GM19397 (cell line): Measurements from ENCODE around the gene NCAM1.

Experiments
- ATAC-seq: cut with Tn5 transposase; IDR thresholded peaks from one replicate; pipeline ENCODE4 v1.9.1; 2021; ENCODE audit warnings: mild to moderate bottlenecking, moderate library complexity; ENCODE audit not compliant: unreplicated experiment

NCAM1 gene

GRCh38 chr11:113197446-113197845, 236.2 kb downstream of the NCAM1 start:
- ATAC-seq: no peak

GRCh38 chr11:113198972-113199661, 237.9 kb downstream of the NCAM1 start:
- ATAC-seq: no peak

GRCh38 chr11:113199866-113200265, 238.6 kb downstream of the NCAM1 start:
- no peak for ATAC-seq

DNA sequence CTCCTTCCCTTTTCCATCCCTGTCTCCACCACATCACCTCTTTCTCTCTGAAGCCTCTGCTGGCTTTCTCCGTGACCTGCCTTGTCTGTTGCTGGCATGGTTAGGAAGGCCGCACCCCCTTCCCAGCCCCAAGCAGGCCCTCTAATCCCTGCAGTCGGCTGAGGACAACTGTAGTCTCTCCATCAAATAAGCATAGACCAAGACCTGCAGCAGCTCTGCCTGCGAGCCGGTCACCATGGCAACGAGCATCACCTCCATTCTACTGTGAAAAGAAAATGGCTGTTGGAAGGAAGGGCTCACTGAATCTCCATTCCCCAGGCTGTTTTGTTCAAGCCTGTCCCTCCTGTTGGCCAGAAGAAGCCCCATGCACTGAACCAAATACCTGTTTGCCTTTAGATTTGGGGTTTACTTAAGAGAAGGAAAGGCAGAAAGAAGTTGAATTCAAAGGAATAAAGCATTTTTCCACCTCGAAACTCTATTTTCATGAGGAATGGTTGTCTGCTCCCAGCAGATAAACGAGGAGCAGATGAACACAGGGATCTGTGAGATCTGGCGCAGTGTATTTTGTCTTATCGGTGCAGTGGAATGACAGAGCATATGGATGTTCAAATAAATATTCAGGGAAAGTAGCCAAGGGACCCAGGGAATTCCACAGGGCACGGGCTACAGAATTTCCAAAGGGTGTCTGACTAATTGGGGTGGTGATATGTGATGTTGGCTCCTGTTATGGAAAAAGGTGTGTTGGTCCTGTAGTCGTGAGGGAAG, 240.0 kb downstream of the NCAM1 start:
- ATAC-seq: no peak

GRCh38 chr11:113202431-113202830, 241.2 kb downstream of the NCAM1 start:
- ATAC-seq: no peak

- no peak for ATAC-seq
Measured at GRCh38 chr11:113203141-113203753, 242.0 kb downstream of the NCAM1 start.

DNA sequence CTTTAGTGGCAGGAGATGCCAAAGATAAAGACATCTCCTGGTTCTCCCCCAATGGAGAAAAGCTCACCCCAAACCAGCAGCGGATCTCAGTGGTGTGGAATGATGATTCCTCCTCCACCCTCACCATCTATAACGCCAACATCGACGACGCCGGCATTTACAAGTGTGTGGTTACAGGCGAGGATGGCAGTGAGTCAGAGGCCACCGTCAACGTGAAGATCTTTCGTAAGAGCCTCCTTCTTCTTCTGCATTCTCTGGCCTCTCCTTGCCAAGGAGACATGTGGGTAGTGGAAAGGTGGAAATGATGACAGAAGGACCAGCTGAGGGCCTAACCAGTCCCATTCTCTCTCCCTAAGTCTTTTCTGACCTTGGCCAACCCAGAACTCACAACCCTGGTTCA, 243.1 kb downstream of the NCAM1 start:
- no peak for ATAC-seq

- ATAC-seq: no peak
Measured at GRCh38 chr11:113213549-113213948, 252.3 kb downstream of the NCAM1 start.

DNA sequence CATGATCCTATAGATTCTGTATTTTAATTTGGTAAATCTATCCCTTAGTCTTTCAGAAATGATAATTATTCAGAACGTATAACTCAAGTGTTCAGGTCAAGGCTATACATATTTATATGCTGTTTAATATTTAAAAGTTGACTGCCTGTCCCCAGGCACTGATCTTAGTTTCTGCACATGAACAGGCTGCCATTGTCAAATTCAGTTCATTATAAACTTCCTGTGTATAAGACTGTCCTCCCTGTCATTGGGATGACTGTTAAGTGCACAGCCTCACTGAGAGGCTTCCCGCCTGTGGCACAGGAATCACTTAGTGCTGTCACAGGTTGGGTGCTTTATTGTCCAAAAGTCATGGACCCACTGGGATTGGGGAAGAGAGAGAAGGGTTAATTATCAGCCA, 261.0 kb downstream of the NCAM1 start:
- ATAC-seq: no peak

GRCh38 chr11:113234888-113235287, 273.7 kb downstream of the NCAM1 start:
- ATAC-seq: no peak

GRCh38 chr11:113237261-113237660, 276.0 kb downstream of the NCAM1 start:
- no peak for ATAC-seq

GRCh38 chr11:113238721-113239120, 277.5 kb downstream of the NCAM1 start:
- ATAC-seq: no peak

DNA sequence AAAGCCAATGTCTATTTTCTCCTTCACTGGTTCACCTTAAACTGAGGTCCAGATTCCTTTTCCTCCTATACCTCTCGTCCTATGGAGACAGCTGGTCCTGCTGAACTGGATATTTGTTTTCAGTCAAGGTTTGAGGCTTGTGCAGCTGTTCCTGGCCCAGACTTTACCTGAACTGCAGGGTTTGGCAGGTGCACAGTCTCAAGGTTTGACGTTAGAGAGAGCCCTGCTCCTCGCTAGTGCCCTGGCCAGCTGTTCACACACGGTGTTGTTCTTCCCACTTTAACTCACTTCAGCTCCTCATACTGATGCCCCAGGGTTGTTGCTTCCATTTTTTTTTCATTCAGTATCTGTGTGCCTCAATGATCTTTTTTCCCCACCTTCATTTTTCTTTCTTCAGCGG, 279.2 kb downstream of the NCAM1 start:
- no peak for ATAC-seq

DNA sequence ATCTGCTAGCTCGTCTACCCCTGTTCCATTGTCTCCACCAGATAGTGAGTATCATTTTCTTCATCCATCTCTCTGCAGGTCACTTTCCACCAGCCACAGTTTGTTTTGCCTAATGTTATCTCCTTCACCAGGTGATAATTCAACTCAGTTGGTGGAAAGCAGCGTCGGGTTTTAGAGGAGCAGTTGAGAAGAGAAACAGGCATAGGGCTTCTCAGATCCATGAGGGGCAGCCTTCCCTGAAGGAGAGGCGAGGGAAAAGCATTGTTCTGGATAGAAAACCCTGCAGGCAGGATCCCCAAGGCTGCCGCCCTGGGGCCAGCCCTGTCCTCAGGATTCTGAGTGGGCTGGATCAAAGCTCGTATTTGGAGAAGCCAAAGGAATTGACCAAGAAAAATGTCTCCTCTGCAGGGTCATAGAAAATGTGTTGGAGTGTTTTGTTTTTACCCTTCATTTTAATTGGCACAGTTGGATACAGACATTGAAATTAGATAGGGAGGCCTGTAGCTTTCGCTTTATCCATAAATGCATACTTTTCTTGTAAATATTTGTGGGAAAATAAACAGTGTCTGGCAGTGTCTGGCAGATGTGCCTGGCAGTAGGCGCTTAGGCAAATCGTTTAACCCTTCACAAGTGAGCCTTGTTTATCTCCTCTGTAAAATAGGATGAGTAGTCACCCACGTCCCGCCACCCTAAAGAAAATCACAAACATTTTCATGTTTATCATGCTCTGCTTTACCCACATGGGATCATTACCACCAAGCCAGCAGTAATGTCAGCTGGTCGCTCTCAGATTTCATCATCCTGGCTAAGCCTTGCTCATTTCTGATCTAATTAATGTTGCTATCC, 279.8 kb downstream of the NCAM1 start:
- no peak for ATAC-seq

GRCh38 chr11:113241636-113242054, 280.4 kb downstream of the NCAM1 start:
- ATAC-seq: no peak

- no peak for ATAC-seq
Measured at GRCh38 chr11:113242060-113242459, 280.8 kb downstream of the NCAM1 start.

- no peak for ATAC-seq
Measured at GRCh38 chr11:113242767-113243397, 281.7 kb downstream of the NCAM1 start.

GRCh38 chr11:113243696-113244095, 282.5 kb downstream of the NCAM1 start:
- ATAC-seq: no peak

GRCh38 chr11:113245216-113245615, 284.0 kb downstream of the NCAM1 start:
- no peak for ATAC-seq

DNA sequence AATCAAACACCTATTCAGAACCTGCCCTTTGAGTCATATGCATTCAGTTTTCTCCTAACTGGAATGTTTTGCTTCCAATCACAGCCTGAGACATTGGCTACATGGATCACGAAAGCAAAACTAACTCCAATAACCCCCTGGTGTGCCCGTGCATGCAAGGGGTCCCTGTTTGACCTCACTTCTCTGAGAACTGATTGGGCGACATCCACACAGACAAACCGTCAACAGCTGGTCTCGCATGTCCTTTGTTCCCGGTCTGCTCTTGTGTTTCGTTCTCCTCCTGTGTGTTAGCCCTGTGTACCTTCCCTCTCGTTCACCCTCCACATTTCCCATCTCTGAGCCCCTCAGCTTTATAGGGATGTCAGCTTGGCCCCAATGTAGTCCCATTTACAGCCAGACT, 286.0 kb downstream of the NCAM1 start:
- no peak for ATAC-seq

GRCh38 chr11:113247966-113248365, 286.7 kb downstream of the NCAM1 start:
- ATAC-seq: no peak
